Sigmoid colon (tissue), 4 donors: ENCODE data around the gene PRKD2.

ENCODE experiments used
- CTCF ChIP-seq, 4 experiments: fragments of 450-650 bp in 3 of 4; fragments of 200-600 bp in 1 of 4; IDR thresholded peaks; one replicate each; pipeline ENCODE4 v1.5.1; 2016 to 2019; ENCODE audit warnings: antibody characterized with exemption in 4 of 4, mild to moderate bottlenecking in 3 of 4, moderate library complexity in 2 of 4
- EP300 ChIP-seq, 4 donors: sonication (generic); formaldehyde crosslinking; IDR thresholded peaks; one replicate each; pipeline ENCODE4 v1.6.1; 2017; ENCODE audit warnings: antibody characterized with exemption in 4 of 4

GRCh38 chr19:46745521-46746280 lies 28.8 kb upstream of the PRKD2 start, which contains the start of gene FKRP:
- TF ChIP-seq EP300 (IDR thresholded peaks at IDR 0.05) (no peak), CTCF (IDR thresholded peaks at IDR 0.05) (no peak)
